ENCODE measurements around the gene SRSF2.

Gene SRSF2

DNA sequence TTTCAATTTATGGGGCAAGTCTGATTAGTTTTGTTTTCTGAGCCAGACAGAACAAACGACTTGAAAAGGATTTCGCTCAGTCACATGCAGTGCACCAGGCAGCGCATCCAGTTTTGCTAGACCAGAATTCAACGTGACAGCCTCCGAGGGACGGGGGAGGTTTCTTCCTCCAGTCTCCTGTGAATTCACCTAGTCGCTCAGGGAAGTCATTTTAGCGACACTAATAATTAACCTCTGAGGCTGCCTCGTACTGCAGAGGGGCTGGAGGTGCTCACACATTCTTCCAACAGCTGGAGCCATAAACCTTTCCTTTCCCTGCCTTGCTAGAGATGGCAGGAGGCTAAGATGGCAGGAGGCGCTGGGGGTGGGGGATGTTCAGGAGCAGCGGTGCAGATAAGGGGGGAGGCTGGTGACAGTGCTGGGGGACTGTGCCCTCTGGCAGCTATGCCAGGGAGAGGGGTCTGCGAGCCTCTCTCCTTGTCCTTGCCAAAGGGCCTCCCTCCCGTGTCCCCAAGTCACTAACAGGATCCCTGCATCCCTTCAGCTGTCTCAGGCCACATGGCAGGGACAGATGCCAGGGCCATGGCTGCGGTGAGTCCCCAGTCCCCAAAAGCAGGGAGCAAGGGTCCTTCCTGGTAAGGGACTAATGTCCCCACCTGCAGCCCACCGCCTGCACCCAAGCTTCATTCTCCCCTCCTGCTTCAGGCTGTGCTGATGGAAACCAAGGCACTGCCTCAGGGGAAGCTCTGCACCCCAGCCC, 50.4 kb downstream of the SRSF2 start:
- TF ChIP-seq, protein P1, sequence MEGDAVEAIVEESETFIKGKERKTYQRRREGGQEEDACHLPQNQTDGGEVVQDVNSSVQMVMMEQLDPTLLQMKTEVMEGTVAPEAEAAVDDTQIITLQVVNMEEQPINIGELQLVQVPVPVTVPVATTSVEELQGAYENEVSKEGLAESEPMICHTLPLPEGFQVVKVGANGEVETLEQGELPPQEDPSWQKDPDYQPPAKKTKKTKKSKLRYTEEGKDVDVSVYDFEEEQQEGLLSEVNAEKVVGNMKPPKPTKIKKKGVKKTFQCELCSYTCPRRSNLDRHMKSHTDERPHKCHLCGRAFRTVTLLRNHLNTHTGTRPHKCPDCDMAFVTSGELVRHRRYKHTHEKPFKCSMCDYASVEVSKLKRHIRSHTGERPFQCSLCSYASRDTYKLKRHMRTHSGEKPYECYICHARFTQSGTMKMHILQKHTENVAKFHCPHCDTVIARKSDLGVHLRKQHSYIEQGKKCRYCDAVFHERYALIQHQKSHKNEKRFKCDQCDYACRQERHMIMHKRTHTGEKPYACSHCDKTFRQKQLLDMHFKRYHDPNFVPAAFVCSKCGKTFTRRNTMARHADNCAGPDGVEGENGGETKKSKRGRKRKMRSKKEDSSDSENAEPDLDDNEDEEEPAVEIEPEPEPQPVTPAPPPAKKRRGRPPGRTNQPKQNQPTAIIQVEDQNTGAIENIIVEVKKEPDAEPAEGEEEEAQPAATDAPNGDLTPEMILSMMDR (IDR thresholded peaks at IDR 0.05; ENCODE audit: insufficient read depth, missing control alignments), result no peak
- FAIRE-seq (no peak), DNase-seq (ENCODE audit: insufficient read length, low spot score) (no peak)

DNA sequence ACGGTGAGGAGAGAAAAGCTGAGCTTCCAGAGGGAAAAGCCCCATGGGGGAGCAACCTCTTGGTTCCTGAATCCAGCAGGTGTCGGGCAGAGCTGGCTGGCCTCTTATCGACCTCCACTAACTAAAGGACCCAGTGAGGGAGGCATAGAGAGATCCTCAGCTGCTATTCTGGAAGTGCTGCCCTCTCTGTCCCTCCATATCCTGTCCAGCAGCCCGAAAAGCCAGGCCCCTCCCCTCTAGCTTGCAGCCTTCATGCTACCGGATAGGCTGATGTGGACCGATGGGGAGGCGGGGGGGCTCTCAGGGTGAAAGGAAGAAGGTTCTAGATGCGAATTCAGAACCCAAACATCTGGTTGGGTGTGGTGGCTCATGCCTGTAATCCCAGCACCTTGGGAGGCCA, 51.3 kb downstream of the SRSF2 start:
- TF ChIP-seq, protein P1 (IDR thresholded peaks at IDR 0.05; ENCODE audit: insufficient read depth, missing control alignments), result no peak
- FAIRE-seq (no peak), DNase-seq (ENCODE audit: insufficient read length, low spot score) (no peak)

DNA sequence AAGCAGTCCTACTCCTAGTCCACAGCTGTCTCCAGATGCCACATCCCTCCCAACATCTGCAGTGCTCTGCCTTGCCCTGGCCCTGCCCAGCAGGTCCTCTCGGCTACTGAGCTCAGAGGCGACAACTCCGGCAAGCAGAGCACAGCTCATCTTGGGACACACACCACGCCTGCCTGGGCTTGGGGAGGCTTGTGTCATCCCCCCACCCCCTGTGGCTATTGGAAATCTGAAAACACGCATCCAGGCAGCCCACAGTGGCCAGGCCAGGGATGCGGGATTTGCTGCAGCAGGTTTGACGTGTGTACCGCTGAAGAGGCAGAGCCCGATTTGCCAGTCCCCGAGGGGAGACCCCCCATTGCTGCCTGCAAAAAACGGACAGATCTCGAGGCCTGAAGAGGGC, 51.8 kb downstream of the SRSF2 start:
- DNase-seq (ENCODE audit: insufficient read length, low spot score) (no peak), FAIRE-seq (no peak)
- TF ChIP-seq, protein P1 (IDR thresholded peaks at IDR 0.05; ENCODE audit: insufficient read depth, missing control alignments), result no peak

DNA sequence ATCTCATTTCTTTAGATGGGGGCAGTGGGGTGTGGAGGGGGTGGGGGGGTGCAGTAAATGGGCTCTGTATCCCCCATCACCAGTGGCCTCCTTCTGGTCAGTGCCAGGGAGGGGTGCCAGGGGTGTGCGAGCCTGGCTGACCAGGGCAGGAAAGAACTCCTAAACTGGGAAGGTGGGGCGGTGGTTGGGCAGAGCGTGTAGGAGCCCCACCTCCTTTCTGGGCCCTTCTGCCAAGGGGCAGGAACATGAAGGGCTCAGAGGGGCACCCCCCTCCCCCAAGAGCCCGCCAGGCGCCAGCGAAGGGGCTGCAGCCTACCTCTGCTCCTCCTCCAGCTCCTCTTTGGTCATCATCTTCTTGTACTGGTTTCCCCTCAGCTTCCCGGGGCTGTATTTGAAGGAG, 52.4 kb downstream of the SRSF2 start:
- TF ChIP-seq, protein P1 (IDR thresholded peaks at IDR 0.05; ENCODE audit: insufficient read depth, missing control alignments), result no peak
- no peak for DNase-seq (ENCODE audit: insufficient read length, low spot score)
- no peak for FAIRE-seq
